SU-DHL-6 (cell line): ENCODE results near the gene DPP3.
A peak's percentile ranks its signal among the peaks of the same experiment; 100 is the strongest.
"Not testable (repeated sequence)": the region's sequence is repeated elsewhere in the genome, so short reads cannot be mapped to it uniquely, and the experiment has no call there.

Experiments used
- H2AFZ ChIP-seq: fragments of 200-600 bp; sonication (generic); 2 replicates; pipeline ENCODE4 v1.6.1; 2014; ENCODE audit warnings: low read depth, mild to moderate bottlenecking, moderate library complexity, mixed read lengths, antibody characterized with exemption, low read length; ENCODE audit not compliant: severe bottlenecking
- H3F3A ChIP-seq: fragments of 200-600 bp; shearing (Covaris generic); 2 replicates; pipeline ENCODE4 v1.6.0; 2016; ENCODE audit warnings: antibody characterized with exemption, mild to moderate bottlenecking; ENCODE audit not compliant: insufficient read depth
- H3K27ac ChIP-seq: fragments of 200-600 bp; sonication (generic); 2 replicates; pipeline ENCODE4 v1.5.1; 2016; ENCODE audit warnings: low read depth, mild to moderate bottlenecking, low read length, moderate library complexity, mixed read lengths
- H3K27me3 ChIP-seq: fragments of 200-600 bp; sonication (generic), shearing (Covaris generic); 2 replicates; pipeline ENCODE4 v1.6.0; 2014; ENCODE audit warnings: mild to moderate bottlenecking, low read length
- H3K36me3 ChIP-seq: fragments of 200-600 bp; sonication (generic); 2 replicates; pipeline ENCODE4 v1.6.1; 2014; ENCODE audit warnings: mild to moderate bottlenecking, low read length, mixed read lengths
- H3K4me2 ChIP-seq: fragments of 300-600, 200-600 bp; shearing (Covaris generic), sonication (generic); 2 replicates; pipeline ENCODE4 v1.6.0; 2014; ENCODE audit warnings: low read length, low read depth, mild to moderate bottlenecking; ENCODE audit not compliant: poor library complexity, severe bottlenecking
- H3K4me3 ChIP-seq: fragments of 200-600 bp; sonication (generic); 2 replicates; pipeline ENCODE4 v1.5.1; 2014; ENCODE audit warnings: antibody characterized with exemption, low read length, mild to moderate bottlenecking, mixed read lengths; ENCODE audit not compliant: insufficient read depth, poor library complexity, severe bottlenecking
- H3K79me2 ChIP-seq: fragments of 200-600 bp; sonication (generic); 2 replicates; pipeline ENCODE4 v1.6.1; 2014; ENCODE audit warnings: mild to moderate bottlenecking, low read length, moderate library complexity; ENCODE audit not compliant: insufficient read depth
- H3K9ac ChIP-seq: fragments of 200-600 bp; sonication (generic); 2 replicates; pipeline ENCODE4 v1.7.0; 2014; ENCODE audit warnings: mild to moderate bottlenecking, low read length
- H3K9me2 ChIP-seq: fragments of 200-600 bp; sonication (generic); replicated peaks from 2 replicates; pipeline ENCODE4 v1.6.1; 2014; ENCODE audit warnings: low read length; ENCODE audit not compliant: insufficient read depth
- H3K9me3 ChIP-seq: fragments of 200-600 bp; sonication (generic); 2 replicates; pipeline ENCODE4 v1.6.1; 2014; ENCODE audit warnings: low read length, mixed read lengths; ENCODE audit not compliant: insufficient read depth
- H4K20me1 ChIP-seq: fragments of 200-600 bp; sonication (generic); 2 replicates; pipeline ENCODE4 v1.6.1; 2014; ENCODE audit warnings: low read depth, mild to moderate bottlenecking, antibody characterized with exemption, low read length, moderate library complexity, mixed read lengths
- EZH2phosphoT487 ChIP-seq: fragments of 200-600 bp; sonication (generic), shearing (Covaris generic); conservative IDR thresholded peaks from 2 replicates; pipeline ENCODE4 v1.6.1; 2018; ENCODE audit warnings: mild to moderate bottlenecking, antibody characterized with exemption, low read length, moderate library complexity, mixed read lengths
- TF ChIP-seq, protein P1 (sequence below): fragments of 200-600 bp; sonication (generic); IDR thresholded peaks from one replicate; pipeline ENCODE4 v1.5.1; 2017; ENCODE audit warnings: antibody characterized with exemption, mild to moderate bottlenecking, low read length, moderate library complexity; ENCODE audit not compliant: insufficient read depth, poor library complexity, severe bottlenecking

DPP3 gene, protein sequence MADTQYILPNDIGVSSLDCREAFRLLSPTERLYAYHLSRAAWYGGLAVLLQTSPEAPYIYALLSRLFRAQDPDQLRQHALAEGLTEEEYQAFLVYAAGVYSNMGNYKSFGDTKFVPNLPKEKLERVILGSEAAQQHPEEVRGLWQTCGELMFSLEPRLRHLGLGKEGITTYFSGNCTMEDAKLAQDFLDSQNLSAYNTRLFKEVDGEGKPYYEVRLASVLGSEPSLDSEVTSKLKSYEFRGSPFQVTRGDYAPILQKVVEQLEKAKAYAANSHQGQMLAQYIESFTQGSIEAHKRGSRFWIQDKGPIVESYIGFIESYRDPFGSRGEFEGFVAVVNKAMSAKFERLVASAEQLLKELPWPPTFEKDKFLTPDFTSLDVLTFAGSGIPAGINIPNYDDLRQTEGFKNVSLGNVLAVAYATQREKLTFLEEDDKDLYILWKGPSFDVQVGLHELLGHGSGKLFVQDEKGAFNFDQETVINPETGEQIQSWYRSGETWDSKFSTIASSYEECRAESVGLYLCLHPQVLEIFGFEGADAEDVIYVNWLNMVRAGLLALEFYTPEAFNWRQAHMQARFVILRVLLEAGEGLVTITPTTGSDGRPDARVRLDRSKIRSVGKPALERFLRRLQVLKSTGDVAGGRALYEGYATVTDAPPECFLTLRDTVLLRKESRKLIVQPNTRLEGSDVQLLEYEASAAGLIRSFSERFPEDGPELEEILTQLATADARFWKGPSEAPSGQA

DNA sequence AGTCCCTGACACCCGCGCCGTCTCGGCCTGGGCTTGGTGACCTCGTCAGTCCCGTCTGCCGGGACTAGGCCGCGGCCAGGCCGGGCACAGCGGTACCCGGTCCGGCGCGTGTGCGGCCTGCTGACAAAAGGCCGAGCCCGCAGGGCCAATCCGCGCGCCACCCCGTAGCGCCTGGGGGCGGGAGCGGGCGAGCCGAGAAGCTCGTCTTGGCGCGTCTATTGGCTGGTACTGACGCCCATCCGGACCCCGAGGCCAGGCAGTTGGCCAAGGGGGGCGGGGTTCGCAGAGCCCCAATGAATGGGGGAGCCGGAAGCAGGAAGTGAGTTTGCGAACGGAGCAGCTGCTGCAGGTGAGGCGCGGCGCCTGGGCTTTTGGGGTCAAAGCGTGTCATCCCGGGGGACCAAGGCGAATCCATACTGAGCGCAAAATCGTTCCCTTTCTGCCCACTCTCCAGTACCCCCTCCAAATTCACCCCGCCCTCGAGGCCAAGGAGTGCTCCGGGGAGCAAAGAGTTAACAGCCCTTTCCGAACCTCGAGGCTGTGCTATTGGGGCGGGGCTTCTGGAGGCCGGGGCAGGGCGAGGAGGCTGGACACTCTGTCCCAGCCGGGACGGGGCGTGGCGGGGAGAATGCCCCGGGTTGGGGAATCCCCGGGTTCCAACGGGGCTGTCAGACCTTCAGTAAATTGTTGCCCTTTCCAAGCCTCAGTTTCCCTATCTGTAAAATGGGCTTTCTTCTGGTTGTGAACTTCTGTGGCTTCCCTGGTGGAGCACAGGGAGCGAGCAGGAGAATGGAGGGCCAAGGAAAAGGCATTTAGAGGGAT is at the start of gene DPP3:
TSS of gene DPP3 (plus strand) at position 318 of the 822 bp plus-strand sequence. CDS start 1,767 bp downstream, outside the sequence.
- Histone ChIP-seq H4K20me1 (no peaks in the 10 kb centered on the region), H3K9me3 (no peaks in the 10 kb centered on the region), H3K4me3 (peak within 1 kb of the TSS; percentile 85), H3K27ac (peak within 1 kb of the TSS; percentile 49), H3K4me2 (peak within 1 kb of the TSS; percentile 94), H3K9ac (peak within 1 kb of the TSS; percentile 77), H3K36me3 (no peaks in the 10 kb centered on the region), H2AFZ (peak within 1 kb of the TSS; percentile 49), H3F3A (no peaks in the 10 kb centered on the region), H3K27me3 (no peaks in the 10 kb centered on the region), H3K9me2 (no peaks in the 10 kb centered on the region), H3K79me2 (0 out of 2 replicates have a peak, but pooled peaks cover 11% of the 10 kb centered on the region)
- TF ChIP-seq, protein P1, sequence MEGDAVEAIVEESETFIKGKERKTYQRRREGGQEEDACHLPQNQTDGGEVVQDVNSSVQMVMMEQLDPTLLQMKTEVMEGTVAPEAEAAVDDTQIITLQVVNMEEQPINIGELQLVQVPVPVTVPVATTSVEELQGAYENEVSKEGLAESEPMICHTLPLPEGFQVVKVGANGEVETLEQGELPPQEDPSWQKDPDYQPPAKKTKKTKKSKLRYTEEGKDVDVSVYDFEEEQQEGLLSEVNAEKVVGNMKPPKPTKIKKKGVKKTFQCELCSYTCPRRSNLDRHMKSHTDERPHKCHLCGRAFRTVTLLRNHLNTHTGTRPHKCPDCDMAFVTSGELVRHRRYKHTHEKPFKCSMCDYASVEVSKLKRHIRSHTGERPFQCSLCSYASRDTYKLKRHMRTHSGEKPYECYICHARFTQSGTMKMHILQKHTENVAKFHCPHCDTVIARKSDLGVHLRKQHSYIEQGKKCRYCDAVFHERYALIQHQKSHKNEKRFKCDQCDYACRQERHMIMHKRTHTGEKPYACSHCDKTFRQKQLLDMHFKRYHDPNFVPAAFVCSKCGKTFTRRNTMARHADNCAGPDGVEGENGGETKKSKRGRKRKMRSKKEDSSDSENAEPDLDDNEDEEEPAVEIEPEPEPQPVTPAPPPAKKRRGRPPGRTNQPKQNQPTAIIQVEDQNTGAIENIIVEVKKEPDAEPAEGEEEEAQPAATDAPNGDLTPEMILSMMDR, result no peak
- no peak for TF ChIP-seq EZH2phosphoT487

DNA sequence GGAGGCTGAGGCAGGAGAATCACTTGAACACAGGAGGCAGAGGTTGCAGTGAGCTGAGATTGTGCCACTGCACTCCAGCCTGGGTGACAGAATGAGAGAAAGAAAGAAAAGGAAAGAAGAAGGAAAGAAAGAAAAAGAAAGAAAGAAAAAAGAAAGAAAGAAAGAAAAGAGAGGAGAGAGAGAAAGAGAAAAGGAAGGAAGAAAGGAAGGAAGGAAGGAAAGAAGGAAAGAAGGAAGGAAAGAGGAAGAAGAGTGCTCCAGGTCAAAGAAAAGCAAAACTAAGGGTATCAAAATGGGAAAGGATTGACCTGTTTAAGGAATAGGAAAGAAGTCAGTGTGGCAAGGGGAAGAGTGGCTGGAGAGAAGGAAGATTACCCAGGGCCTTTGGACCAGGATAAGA is 48.9 kb upstream of the DPP3 start:
- not testable (repeated sequence) for H3K9ac ChIP-seq, H3K27ac ChIP-seq, H3K9me3 ChIP-seq, H3K4me2 ChIP-seq, H3K9me2 ChIP-seq, H3K79me2 ChIP-seq, H3K36me3 ChIP-seq, H3F3A ChIP-seq, H4K20me1 ChIP-seq, H3K27me3 ChIP-seq, H3K4me3 ChIP-seq, H2AFZ ChIP-seq

DNA sequence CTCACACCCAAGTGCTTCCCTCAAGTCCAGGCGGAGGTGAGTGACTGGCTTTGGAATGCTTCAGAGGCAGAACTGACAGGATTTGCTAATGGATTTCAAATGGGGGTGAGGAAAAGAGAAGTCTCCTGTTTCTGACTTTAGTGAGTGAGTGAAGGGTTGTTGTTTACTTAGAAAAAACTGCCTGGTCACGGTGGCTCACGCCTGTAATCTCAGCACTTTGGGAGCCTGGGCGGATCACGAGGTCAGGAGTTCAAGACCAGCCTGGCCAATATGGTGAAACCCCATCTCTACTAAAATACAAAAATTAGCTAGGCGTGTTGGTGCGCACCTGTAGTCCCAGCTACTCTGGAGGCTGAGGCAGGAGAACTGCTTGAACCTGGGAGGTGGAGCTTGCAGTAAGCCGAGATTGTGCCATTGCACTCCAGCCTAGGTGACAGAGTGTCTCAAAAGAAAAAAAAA is 48.3 kb upstream of the DPP3 start:
- H3K36me3 ChIP-seq, H3K27me3 ChIP-seq, H3K9me2 ChIP-seq, H3F3A ChIP-seq, H3K4me3 ChIP-seq, H3K27ac ChIP-seq, H3K9me3 ChIP-seq, H3K4me2 ChIP-seq, H2AFZ ChIP-seq, H4K20me1 ChIP-seq, H3K79me2 ChIP-seq, H3K9ac ChIP-seq: not testable (repeated sequence)

DNA sequence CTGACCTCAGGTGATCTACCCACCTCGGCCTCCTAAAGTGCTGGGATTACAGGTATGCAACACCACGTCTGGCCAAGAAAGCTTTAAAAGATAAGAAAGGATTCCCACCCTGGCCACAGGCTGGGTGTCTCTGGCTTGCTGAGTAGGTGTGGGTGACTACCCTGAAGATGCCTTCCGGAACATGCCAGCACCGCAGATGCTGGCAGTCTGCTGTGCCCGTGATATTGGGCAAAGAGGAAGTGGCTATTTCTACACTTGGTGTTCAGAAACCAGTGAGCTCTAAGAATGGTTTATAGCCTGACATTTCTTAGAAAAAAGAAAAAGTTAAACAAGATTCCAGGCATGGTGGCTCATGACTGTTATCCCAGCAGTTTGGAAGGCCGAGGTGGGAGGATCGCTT is 47.6 kb upstream of the DPP3 start:
- H3K9me2 ChIP-seq, result no peaks in the 10 kb centered on the region
- no peaks in the 10 kb centered on the region for H3K79me2 ChIP-seq
- H3K27me3 ChIP-seq, result no peaks in the 10 kb centered on the region
- no peaks in the 10 kb centered on the region for H3K9me3 ChIP-seq
- H3K4me3 ChIP-seq, result no peak overlapping the region
- H3K27ac ChIP-seq, result no peak overlapping the region
- no peaks in the 10 kb centered on the region for H3F3A ChIP-seq
- H2AFZ ChIP-seq, result no peak overlapping the region
- H3K4me2 ChIP-seq, result no peak overlapping the region
- no peaks in the 10 kb centered on the region for H4K20me1 ChIP-seq
- 0 out of 2 replicates have a peak, but pooled peaks cover 2% of the 10 kb centered on the region for H3K36me3 ChIP-seq
- H3K9ac ChIP-seq, result no peak overlapping the region
- TF ChIP-seq, protein P1, result no peak
- TF ChIP-seq EZH2phosphoT487, result no peak
